H9 (cell line): ENCODE measurements around the gene CHMP4B. TPM values are rescaled to one million over a fixed set of nuclear protein-coding genes. Genes with fewer than 3 reads are reported as not detected.

Source experiments
- DNase-seq: peaks from one replicate; pipeline ENCODE4 v3.0.0-alpha.2; 2017
- H2AFZ ChIP-seq: one replicate; pipeline ENCODE4 v1.6.1; 2013; ENCODE audit warnings: mild to moderate bottlenecking, low read length, control low read depth, moderate library complexity
- H2AK5ac ChIP-seq: 2 replicates; pipeline ENCODE4 v1.6.1; 2013; ENCODE audit warnings: low read length, control low read depth, mixed read lengths; ENCODE audit not compliant: insufficient read length
- H2BK120ac ChIP-seq: one replicate; pipeline ENCODE4 v1.6.1; 2013; ENCODE audit warnings: low read depth, mild to moderate bottlenecking, low read length, control low read depth, inconsistent platforms; ENCODE audit not compliant: poor library complexity, severe bottlenecking
- H2BK12ac ChIP-seq: 2 replicates; pipeline ENCODE4 v1.6.1; 2013; ENCODE audit warnings: low read length, control low read depth, mixed read lengths, low read depth; ENCODE audit not compliant: insufficient read length
- H2BK15ac ChIP-seq: 2 replicates; pipeline ENCODE4 v1.6.1; 2013; ENCODE audit warnings: low read depth, low read length, control low read depth
- H2BK20ac ChIP-seq: one replicate; pipeline ENCODE4 v1.6.1; 2013; ENCODE audit warnings: low read depth, mild to moderate bottlenecking, low read length, control low read depth, inconsistent platforms; ENCODE audit not compliant: poor library complexity, severe bottlenecking
- H2BK5ac ChIP-seq: 2 replicates; pipeline ENCODE4 v1.6.1; 2013; ENCODE audit warnings: low read length, control low read depth, mixed read lengths; ENCODE audit not compliant: insufficient read length
- H3K14ac ChIP-seq: 2 replicates; pipeline ENCODE4 v1.6.1; 2013; ENCODE audit warnings: low read length, control low read depth; ENCODE audit not compliant: insufficient read depth
- H3K18ac ChIP-seq: 2 replicates; pipeline ENCODE4 v1.6.1; 2013; ENCODE audit warnings: low read depth, mild to moderate bottlenecking, mixed read lengths, low read length, control low read depth; ENCODE audit not compliant: insufficient read length
- H3K23ac ChIP-seq: 2 replicates; pipeline ENCODE4 v1.6.1; 2013; ENCODE audit warnings: low read length, control low read depth, mixed read lengths, low read depth; ENCODE audit not compliant: insufficient read length
- H3K23me2 ChIP-seq: 2 replicates; pipeline ENCODE4 v1.6.1; 2013; ENCODE audit warnings: low read depth, mild to moderate bottlenecking, mixed read lengths, low read length, control low read depth; ENCODE audit not compliant: insufficient read length, poor library complexity, severe bottlenecking
- H3K27ac ChIP-seq: 2 replicates; pipeline ENCODE4 v1.5.1; 2013; ENCODE audit warnings: low read length, control low read depth, mixed read lengths, low read depth; ENCODE audit not compliant: insufficient read length
- H3K27me3 ChIP-seq: 2 replicates; pipeline ENCODE4 v1.6.1; 2013; ENCODE audit warnings: low read length, control low read depth, inconsistent platforms; ENCODE audit not compliant: insufficient read depth
- H3K4ac ChIP-seq: 2 replicates; pipeline ENCODE4 v1.6.1; 2013; ENCODE audit warnings: low read depth, mild to moderate bottlenecking, control low read depth, inconsistent platforms, low read length, moderate library complexity
- H3K4me1 ChIP-seq: 2 replicates; pipeline ENCODE4 v1.6.1; 2013; ENCODE audit warnings: low read length, control low read depth, inconsistent platforms; ENCODE audit not compliant: insufficient read depth
- H3K4me2 ChIP-seq: 2 replicates; pipeline ENCODE4 v1.6.1; 2013; ENCODE audit warnings: low read length, control low read depth, mixed read lengths; ENCODE audit not compliant: insufficient read length, insufficient read depth
- H3K56ac ChIP-seq: 2 replicates; pipeline ENCODE4 v1.6.1; 2013; ENCODE audit warnings: low read depth, mild to moderate bottlenecking, mixed read lengths, low read length, control low read depth; ENCODE audit not compliant: insufficient read length
- H3K79me1 ChIP-seq: 2 replicates; pipeline ENCODE4 v1.6.1; 2013; ENCODE audit warnings: low read depth, mild to moderate bottlenecking, moderate library complexity, low read length, control low read depth, inconsistent platforms; ENCODE audit not compliant: insufficient read depth, poor library complexity, severe bottlenecking
- H3K79me2 ChIP-seq: 2 replicates; pipeline ENCODE4 v1.6.1; 2013; ENCODE audit warnings: low read length, control low read depth, inconsistent platforms; ENCODE audit not compliant: insufficient read depth
- H3K9ac ChIP-seq: 2 replicates; pipeline ENCODE4 v1.6.1; 2013; ENCODE audit warnings: low read length, control low read depth, mixed read lengths; ENCODE audit not compliant: insufficient read length; ENCODE audit errors: extremely low read depth
- H3K9me3 ChIP-seq: one replicate; pipeline ENCODE4 v1.6.1; 2013; ENCODE audit warnings: low read depth, low read length, inconsistent platforms; ENCODE audit not compliant: control insufficient read depth
- H3T11ph ChIP-seq: one replicate; pipeline ENCODE4 v1.6.1; 2013; ENCODE audit warnings: mild to moderate bottlenecking, low read length, control low read depth, inconsistent platforms
- H4K20me1 ChIP-seq: one replicate; pipeline ENCODE4 v1.6.1; 2013; ENCODE audit not compliant: control insufficient read depth, insufficient read length, insufficient read depth
- H4K5ac ChIP-seq: 2 replicates; pipeline ENCODE4 v1.6.1; 2013; ENCODE audit warnings: low read depth, mild to moderate bottlenecking, mixed read lengths, low read length, control low read depth; ENCODE audit not compliant: insufficient read length
- H4K8ac ChIP-seq: replicated peaks from 2 replicates; pipeline ENCODE4 v1.6.1; 2013; ENCODE audit warnings: low read length, control low read depth, mixed read lengths, low read depth; ENCODE audit not compliant: insufficient read length
- H4K91ac ChIP-seq: 2 replicates; pipeline ENCODE4 v1.6.1; 2013; ENCODE audit warnings: low read depth, mild to moderate bottlenecking, moderate library complexity, mixed read lengths, low read length, control low read depth; ENCODE audit not compliant: insufficient read length
- H3K27ac Mint-ChIP-seq, 3 experiments: 2 replicates in 2 of 3; 3 replicates in 1 of 3; pipeline ENCODE4 v1.8.0; 2020 to 2021; ENCODE audit warnings: mixed read lengths in 3 of 3, mild to moderate bottlenecking in 1 of 3, moderate library complexity in 1 of 3
- H3K27me3 Mint-ChIP-seq: 2 replicates; pipeline ENCODE4 v1.8.0; 2021; ENCODE audit warnings: low read depth, mild to moderate bottlenecking, moderate library complexity, mixed read lengths
- H3K36me3 Mint-ChIP-seq, 3 experiments: 2 replicates in 2 of 3; 3 replicates in 1 of 3; pipeline ENCODE4 v1.8.0; 2020 to 2021; ENCODE audit warnings: low read depth in 3 of 3, mixed read lengths in 3 of 3; ENCODE audit not compliant: insufficient read depth in 1 of 3
- H3K4me1 Mint-ChIP-seq, 2 experiments: 2 replicates each; pipeline ENCODE4 v1.8.0; 2020; ENCODE audit warnings: mixed read lengths in 2 of 2
- H3K4me3 Mint-ChIP-seq, 2 experiments: 2 replicates in 1 of 2; 3 replicates in 1 of 2; pipeline ENCODE4 v1.8.0; 2020 to 2021; ENCODE audit warnings: mild to moderate bottlenecking in 2 of 2, mixed read lengths in 2 of 2, moderate library complexity in 1 of 2
- H3K9me3 Mint-ChIP-seq, 2 experiments: 2 replicates in 1 of 2; 3 replicates in 1 of 2; pipeline ENCODE4 v1.8.0; 2020; ENCODE audit warnings: mild to moderate bottlenecking in 2 of 2, mixed read lengths in 2 of 2, moderate library complexity in 1 of 2
- WGBS: extraction: QIAGEN DNeasy Blood & Tissue Kit; methylation state at CpG from one replicate; pipeline ENCODE4 v1.1.7; 2013; ENCODE audit warnings: missing lambda C conversion rate, low lambda C conversion rate, mixed read lengths; ENCODE audit not compliant: insufficient read length; ENCODE audit errors: extremely low coverage; 5-methylcytosine and 5-hydroxymethylcytosine counted together
- total RNA-seq: library from RNA; stranded (reverse); gene quantifications from 2 replicates; pipeline ENCODE4 v1.2.1, GENCODE V29; 2021
- TF ChIP-seq, protein P1 (sequence below): fragments of 200-600 bp; sonication (generic); conservative IDR thresholded peaks from 3 replicates; pipeline ENCODE4 v1.8.0; 2021; ENCODE audit warnings: antibody characterized with exemption, mild to moderate bottlenecking

CHMP4B gene
- total RNA-seq, 1 experiment from 2014 or later, result 94.9 TPM

DNA sequence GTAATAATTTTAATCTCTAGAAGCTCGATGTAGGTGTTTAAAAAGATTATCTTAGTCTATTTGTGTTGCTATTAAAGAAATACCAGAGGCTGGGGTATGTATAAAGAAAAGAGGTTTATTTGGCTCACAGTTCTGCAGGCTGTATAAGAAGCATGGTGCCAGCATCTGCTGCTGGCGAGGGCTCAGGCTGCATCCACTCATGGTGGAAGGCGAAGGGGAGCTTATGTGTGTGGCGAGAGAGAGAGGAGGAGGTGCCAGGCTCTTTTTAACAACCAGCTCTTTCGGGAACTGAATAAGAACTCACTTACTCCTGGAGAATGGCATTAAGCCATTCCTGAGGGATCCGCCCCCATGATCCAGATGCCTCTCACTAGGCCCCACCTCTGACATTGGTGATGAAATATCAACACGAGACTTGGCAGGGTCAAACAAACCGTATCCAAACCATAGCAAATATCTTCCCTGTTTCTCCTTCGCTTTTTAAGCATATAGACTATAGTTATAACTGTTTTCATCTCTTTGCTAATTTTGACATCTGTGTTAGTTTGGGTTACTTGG lies 24.5 kb downstream of the CHMP4B start:
- Histone ChIP-seq H3K56ac (no peak overlapping the region), H3K4ac (no peak overlapping the region), H3K4me1 (peaks cover 5% of the 10 kb centered on the region), H3K14ac (no peak overlapping the region), H2BK20ac (no peak overlapping the region), H3K23me2 (no peaks in the 10 kb centered on the region), H3K9ac (no peak overlapping the region), H3K23ac (no peak overlapping the region), H3K4me2 (no peak overlapping the region), H3K18ac (no peak overlapping the region), H3K27me3 (no peaks in the 10 kb centered on the region), H4K91ac (no peak overlapping the region), H2AFZ (no peak overlapping the region), H3K79me1 (peaks cover 3% of the 10 kb centered on the region), H2BK15ac (no peak overlapping the region), H3K79me2 (no peaks in the 10 kb centered on the region), H2BK5ac (no peak overlapping the region), H2AK5ac (no peak overlapping the region), H2BK120ac (no peak overlapping the region), H3K9me3 (no peaks in the 10 kb centered on the region), H2BK12ac (no peak overlapping the region), H4K8ac (no peak overlapping the region), H4K5ac (no peak overlapping the region), H3K27ac (no peak overlapping the region), H3T11ph (no peak overlapping the region), H4K20me1 (no peaks in the 10 kb centered on the region)
- DNase-seq, result no peak
- no peaks in the 10 kb centered on the region for H3K27me3 Mint-ChIP-seq
- H3K9me3 Mint-ChIP-seq, result no peaks in the 10 kb centered on the region
- H3K27ac Mint-ChIP-seq, result no peak overlapping the region
- H3K4me3 Mint-ChIP-seq, result no peak overlapping the region
- peaks cover 7 to 19% (median 12%) of the 10 kb centered on the region in 3 experiments; a peak in 6 of 7 replicates for H3K36me3 Mint-ChIP-seq
- peaks cover 32 to 47% of the 10 kb centered on the region in 2 experiments for H3K4me1 Mint-ChIP-seq
- TF ChIP-seq, protein P1, sequence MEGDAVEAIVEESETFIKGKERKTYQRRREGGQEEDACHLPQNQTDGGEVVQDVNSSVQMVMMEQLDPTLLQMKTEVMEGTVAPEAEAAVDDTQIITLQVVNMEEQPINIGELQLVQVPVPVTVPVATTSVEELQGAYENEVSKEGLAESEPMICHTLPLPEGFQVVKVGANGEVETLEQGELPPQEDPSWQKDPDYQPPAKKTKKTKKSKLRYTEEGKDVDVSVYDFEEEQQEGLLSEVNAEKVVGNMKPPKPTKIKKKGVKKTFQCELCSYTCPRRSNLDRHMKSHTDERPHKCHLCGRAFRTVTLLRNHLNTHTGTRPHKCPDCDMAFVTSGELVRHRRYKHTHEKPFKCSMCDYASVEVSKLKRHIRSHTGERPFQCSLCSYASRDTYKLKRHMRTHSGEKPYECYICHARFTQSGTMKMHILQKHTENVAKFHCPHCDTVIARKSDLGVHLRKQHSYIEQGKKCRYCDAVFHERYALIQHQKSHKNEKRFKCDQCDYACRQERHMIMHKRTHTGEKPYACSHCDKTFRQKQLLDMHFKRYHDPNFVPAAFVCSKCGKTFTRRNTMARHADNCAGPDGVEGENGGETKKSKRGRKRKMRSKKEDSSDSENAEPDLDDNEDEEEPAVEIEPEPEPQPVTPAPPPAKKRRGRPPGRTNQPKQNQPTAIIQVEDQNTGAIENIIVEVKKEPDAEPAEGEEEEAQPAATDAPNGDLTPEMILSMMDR, result no peak
- no CpG with 5 or more reads among the region's 9 CpGs for WGBS
